Measurements from ENCODE around the gene SALL1. TPM values are rescaled to one million over a fixed set of nuclear protein-coding genes. Genes with fewer than 3 reads are reported as not detected.

The SALL1 gene
- total RNA-seq, 1 experiment from 2014 or later: not detected

- TF ChIP-seq CTCF (IDR thresholded peaks at IDR 0.05; ENCODE audit: unreplicated experiment): no peak
- no peak for DNase-seq
- BruUV-seq (replicated peaks): no TSS peak
- H3K4me3 Mint-ChIP-seq (ENCODE audit: low read depth, unreplicated experiment): no peak overlapping the region
- H3K36me3 Mint-ChIP-seq (ENCODE audit: insufficient read depth, unreplicated experiment): no peaks in the 10 kb centered on the region
- no peak overlapping the region for H3K27ac Mint-ChIP-seq (ENCODE audit: unreplicated experiment)
- H3K9me3 Mint-ChIP-seq (ENCODE audit: low read depth, unreplicated experiment): no peaks in the 10 kb centered on the region
- CTCF ChIA-PET: no interaction called here
- peaks cover 8% of the 10 kb centered on the region for H3K4me1 Mint-ChIP-seq (ENCODE audit: low read depth, unreplicated experiment)
- intact Hi-C loops (cut with micrococcal nuclease; ENCODE audit: unreplicated experiment): loop anchor here (10.0 kb wide), 1 partner anchor 241 kb away; no protein-coding TSS in a partner anchor
- peaks cover 26% of the 10 kb centered on the region for H3K27me3 Mint-ChIP-seq (ENCODE audit: unreplicated experiment)
These were observed 12.3 kb upstream of the SALL1 start for GRCh38 chr16:51163366-51163765.

GRCh38 chr16:51161440-51162195, 10.5 kb upstream of the SALL1 start:
- H3K27me3 Mint-ChIP-seq (ENCODE audit: unreplicated experiment): peaks cover 41% of the 10 kb centered on the region
- H3K9me3 Mint-ChIP-seq (ENCODE audit: low read depth, unreplicated experiment): no peaks in the 10 kb centered on the region
- DNase-seq: no peak
- no peaks in the 10 kb centered on the region for H3K36me3 Mint-ChIP-seq (ENCODE audit: insufficient read depth, unreplicated experiment)
- TF ChIP-seq CTCF (IDR thresholded peaks at IDR 0.05; ENCODE audit: unreplicated experiment): no peak
- intact Hi-C loops (cut with micrococcal nuclease; ENCODE audit: unreplicated experiment): loop anchor here (10.0 kb wide), 1 partner anchor 243 kb away; no protein-coding TSS in a partner anchor
- CTCF ChIA-PET: no interaction called here
- BruUV-seq (replicated peaks): no TSS peak
- H3K4me1 Mint-ChIP-seq (ENCODE audit: low read depth, unreplicated experiment): peaks cover under 1% of the 10 kb centered on the region
- H3K4me3 Mint-ChIP-seq (ENCODE audit: low read depth, unreplicated experiment): no peak overlapping the region
- H3K27ac Mint-ChIP-seq (ENCODE audit: unreplicated experiment): no peak overlapping the region

- intact Hi-C loops (cut with micrococcal nuclease; ENCODE audit: unreplicated experiment): loop anchor here (10.0 kb wide), 1 partner anchor 245 kb away; no protein-coding TSS in a partner anchor
- no peaks in the 10 kb centered on the region for H3K9me3 Mint-ChIP-seq (ENCODE audit: low read depth, unreplicated experiment)
- BruUV-seq (replicated peaks): no TSS peak
- H3K27ac Mint-ChIP-seq (ENCODE audit: unreplicated experiment): no peak overlapping the region
- H3K4me3 Mint-ChIP-seq (ENCODE audit: low read depth, unreplicated experiment): no peak overlapping the region
- H3K4me1 Mint-ChIP-seq (ENCODE audit: low read depth, unreplicated experiment): no peaks in the 10 kb centered on the region
- H3K27me3 Mint-ChIP-seq (ENCODE audit: unreplicated experiment): peaks cover 41% of the 10 kb centered on the region
- no peak for TF ChIP-seq CTCF (IDR thresholded peaks at IDR 0.05; ENCODE audit: unreplicated experiment)
- CTCF ChIA-PET: no interaction called here
- H3K36me3 Mint-ChIP-seq (ENCODE audit: insufficient read depth, unreplicated experiment): no peaks in the 10 kb centered on the region
- no peak for DNase-seq
These were observed 8.8 kb upstream of the SALL1 start for GRCh38 chr16:51159865-51160264.

- Mint-ChIP-seq H3K36me3 (ENCODE audit: insufficient read depth, unreplicated experiment) (no peaks in the 10 kb centered on the region), H3K4me1 (ENCODE audit: low read depth, unreplicated experiment) (no peaks in the 10 kb centered on the region), H3K9me3 (ENCODE audit: low read depth, unreplicated experiment) (no peaks in the 10 kb centered on the region), H3K27me3 (ENCODE audit: unreplicated experiment) (peaks cover 38% of the 10 kb centered on the region), H3K4me3 (ENCODE audit: low read depth, unreplicated experiment) (no peak overlapping the region), H3K27ac (ENCODE audit: unreplicated experiment) (no peak overlapping the region)
- intact Hi-C loops (cut with micrococcal nuclease; ENCODE audit: unreplicated experiment): no loop called here
- no peak for DNase-seq
- BruUV-seq (replicated peaks): no TSS peak
- no peak for TF ChIP-seq CTCF (IDR thresholded peaks at IDR 0.05; ENCODE audit: unreplicated experiment)
- CTCF ChIA-PET: no interaction called here
These were observed 8.2 kb upstream of the SALL1 start for GRCh38 chr16:51159296-51159695.
